IMR-90 (cell line): ENCODE data around the gene MET. TPM values are rescaled to one million over a fixed set of nuclear protein-coding genes. Genes with fewer than 3 reads are reported as not detected.

Source experiments
- ATAC-seq: fragments of 200-7000 bp; cut with Tn5 transposase; 2 replicates; pipeline ENCODE4 v1.9.1; 2020; ENCODE audit warnings: low read depth, mild to moderate bottlenecking, moderate library complexity
- BruUV-seq: library from RNA; stranded (reverse); fragments of 400-500 nt; replicated peaks from 2 replicates; lab custom pipeline; 2021; lab: Mats Ljungman, UMichigan
- CTCF ChIA-PET: fragments of 300-600 bp; formaldehyde crosslinking; extraction: SDS; loops from one replicate; lab custom pipeline; 2021; ENCODE audit warnings: antibody characterized with exemption; lab: Yijun Ruan, JAX
- POLR2A ChIA-PET: fragments of 300-600 bp; sonication (Branson Sonifier 250); formaldehyde crosslinking; loops from one replicate; lab custom pipeline; 2022; ENCODE audit warnings: antibody characterized with exemption; ENCODE audit not compliant: unreplicated experiment; lab: Charles Lee
- DNase-seq: peaks from one replicate; pipeline ENCODE4 v3.0.0; 2013
- H2AFZ ChIP-seq: replicated peaks from 2 replicates; pipeline ENCODE3; 2013; ENCODE audit warnings: low read length, mild to moderate bottlenecking; ENCODE audit not compliant: poor library complexity
- H2AK5ac ChIP-seq: 2 replicates; pipeline ENCODE4 v1.6.1; 2013; ENCODE audit warnings: low read depth, low read length, inconsistent platforms
- H2AK9ac ChIP-seq: replicated peaks from 2 replicates; pipeline ENCODE3; 2013; ENCODE audit warnings: mild to moderate bottlenecking, low read depth, low read length, moderate library complexity; ENCODE audit not compliant: poor library complexity
- H2BK120ac ChIP-seq: 2 replicates; pipeline ENCODE4 v1.6.1; 2013; ENCODE audit warnings: low read depth, low read length, inconsistent platforms
- H2BK15ac ChIP-seq: 3 replicates; pipeline ENCODE4 v1.6.1; 2013; ENCODE audit warnings: low read depth, low read length, inconsistent platforms
- H2BK20ac ChIP-seq: 2 replicates; pipeline ENCODE4 v1.6.1; 2013; ENCODE audit warnings: low read depth, mild to moderate bottlenecking, inconsistent platforms, low read length, moderate library complexity
- H2BK5ac ChIP-seq: 2 replicates; pipeline ENCODE4 v1.6.1; 2013; ENCODE audit warnings: mild to moderate bottlenecking, low read depth, low read length, inconsistent platforms; ENCODE audit not compliant: poor library complexity, severe bottlenecking
- H3K14ac ChIP-seq: replicated peaks from 2 replicates; pipeline ENCODE4 v1.6.1; 2013; ENCODE audit warnings: low read depth, low read length, inconsistent platforms
- H3K18ac ChIP-seq: 2 replicates; pipeline ENCODE4 v1.6.1; 2013; ENCODE audit warnings: low read depth, low read length, control low read depth
- H3K23ac ChIP-seq: 2 replicates; pipeline ENCODE4 v1.6.1; 2013; ENCODE audit warnings: low read depth, low read length, inconsistent platforms
- H3K27ac ChIP-seq: 2 replicates; pipeline ENCODE4 v1.5.1; 2013; ENCODE audit warnings: mild to moderate bottlenecking, control low read depth, low read length; ENCODE audit not compliant: insufficient read depth
- H3K27me3 ChIP-seq: 2 replicates; pipeline ENCODE4 v1.6.1; 2013; ENCODE audit warnings: low read length; ENCODE audit not compliant: control insufficient read depth, insufficient read depth
- H3K36me3 ChIP-seq: 2 replicates; pipeline ENCODE4 v1.6.1; 2013; ENCODE audit warnings: low read length, mixed read lengths; ENCODE audit not compliant: control insufficient read depth, insufficient read depth
- H3K4ac ChIP-seq: 2 replicates; pipeline ENCODE4 v1.6.1; 2013; ENCODE audit warnings: low read depth, low read length, inconsistent platforms
- H3K4me1 ChIP-seq: 2 replicates; pipeline ENCODE4 v1.6.1; 2013; ENCODE audit warnings: low read length, mixed read lengths; ENCODE audit not compliant: control insufficient read depth, insufficient read depth
- H3K4me2 ChIP-seq: 2 replicates; pipeline ENCODE4 v1.6.1; 2013; ENCODE audit warnings: low read depth, mild to moderate bottlenecking, control low read depth, low read length, moderate library complexity
- H3K4me3 ChIP-seq: 2 replicates; pipeline ENCODE4 v1.5.1; 2013; ENCODE audit warnings: low read depth, mild to moderate bottlenecking, control low read depth, low read length, moderate library complexity; ENCODE audit not compliant: insufficient read depth
- H3K56ac ChIP-seq: 2 replicates; pipeline ENCODE4 v1.6.1; 2013; ENCODE audit warnings: low read length, inconsistent platforms; ENCODE audit not compliant: insufficient read depth; ENCODE audit errors: extremely low read depth
- H3K79me1 ChIP-seq, 2 experiments: 2 replicates each; pipeline ENCODE4 v1.6.1; 2013; ENCODE audit warnings: low read length in 2 of 2, inconsistent platforms in 1 of 2, low read depth in 1 of 2
- H3K9ac ChIP-seq: 2 replicates; pipeline ENCODE4 v1.6.1; 2013; ENCODE audit warnings: low read depth, low read length, control low read depth
- H3K9me1 ChIP-seq: 2 replicates; pipeline ENCODE4 v1.6.1; 2013; ENCODE audit warnings: low read length, inconsistent platforms; ENCODE audit not compliant: insufficient read depth
- H3K9me3 ChIP-seq: 2 replicates; pipeline ENCODE4 v1.6.1; 2013; ENCODE audit warnings: low read length; ENCODE audit not compliant: control insufficient read depth, insufficient read depth
- H4K20me1 ChIP-seq: 2 replicates; pipeline ENCODE4 v1.6.1; 2013; ENCODE audit warnings: low read length, inconsistent platforms; ENCODE audit not compliant: insufficient read depth
- H4K5ac ChIP-seq: 2 replicates; pipeline ENCODE4 v1.6.1; 2013; ENCODE audit warnings: mild to moderate bottlenecking, low read depth, low read length, control low read depth
- H4K8ac ChIP-seq, 2 experiments: 2 replicates each; pipeline ENCODE4 v1.6.1; 2013; ENCODE audit warnings: low read depth in 2 of 2, low read length in 2 of 2, control low read depth in 1 of 2, inconsistent platforms in 1 of 2
- H4K91ac ChIP-seq: 2 replicates; pipeline ENCODE4 v1.6.1; 2013; ENCODE audit warnings: low read depth, low read length, inconsistent platforms; ENCODE audit not compliant: insufficient read depth
- NFE2L2 ChIP-seq: fragments of 150-350 bp; IDR thresholded peaks from 2 replicates; pipeline ENCODE4 v1.6.1; 2016; ENCODE audit warnings: low read depth, mild to moderate bottlenecking, low read length
- SMC3 ChIP-seq: fragments of 150-350 bp; IDR thresholded peaks from 2 replicates; pipeline ENCODE4 v1.6.1; 2016; ENCODE audit warnings: low read depth, mild to moderate bottlenecking, antibody characterized with exemption, low read length, moderate library complexity
- WGBS, 2 experiments: methylation state at CpG; one replicate each; pipeline versions ENCODE4 v1.1.5 to v1.1.7; 2013; ENCODE audit warnings: missing lambda C conversion rate in 2 of 2; ENCODE audit not compliant: insufficient read length in 1 of 2; ENCODE audit errors: extremely low coverage in 2 of 2; 5-methylcytosine and 5-hydroxymethylcytosine counted together
- dilution Hi-C: fragments of 300-500 bp; cut with HindIII; formaldehyde crosslinking; loops from one replicate; pipeline ENCODE4 v1.14.3; 2018; ENCODE audit warnings: low sequenced_read_pairs; ENCODE audit not compliant: unreplicated experiment
- in situ Hi-C: fragments of 300-500 bp; cut with MboI; formaldehyde crosslinking; loops from 3 replicates; pipeline ENCODE4 v1.14.3; 2019; ENCODE audit warnings: low sequenced_read_pairs, inconsistent platforms, mixed read lengths
- intact Hi-C: fragments of 100-400 bp; cut with micrococcal nuclease; formaldehyde crosslinking; loops from 2 replicates; pipeline ENCODE4 v1.10.0; 2022
- polyA plus RNA-seq, 3 experiments: library from polyadenylated mRNA; depleted of rRNA; stranded (reverse); fragments of >200 nt; gene quantifications; 2 replicates each; pipeline ENCODE4 v1.2.3, GENCODE V29; 2012; ENCODE audit warnings: low replicate concordance in 1 of 3
- total RNA-seq: library from RNA; depleted of rRNA; stranded (reverse); fragments of >200 nt; gene quantifications from 2 replicates; pipeline ENCODE4 v1.2.3, GENCODE V29; 2012

The MET gene
- total and polyA plus RNA-seq, 2 of the 4 experiments (the other 2 are of a cell fraction) = 15.0 to 84.6 TPM

DNA sequence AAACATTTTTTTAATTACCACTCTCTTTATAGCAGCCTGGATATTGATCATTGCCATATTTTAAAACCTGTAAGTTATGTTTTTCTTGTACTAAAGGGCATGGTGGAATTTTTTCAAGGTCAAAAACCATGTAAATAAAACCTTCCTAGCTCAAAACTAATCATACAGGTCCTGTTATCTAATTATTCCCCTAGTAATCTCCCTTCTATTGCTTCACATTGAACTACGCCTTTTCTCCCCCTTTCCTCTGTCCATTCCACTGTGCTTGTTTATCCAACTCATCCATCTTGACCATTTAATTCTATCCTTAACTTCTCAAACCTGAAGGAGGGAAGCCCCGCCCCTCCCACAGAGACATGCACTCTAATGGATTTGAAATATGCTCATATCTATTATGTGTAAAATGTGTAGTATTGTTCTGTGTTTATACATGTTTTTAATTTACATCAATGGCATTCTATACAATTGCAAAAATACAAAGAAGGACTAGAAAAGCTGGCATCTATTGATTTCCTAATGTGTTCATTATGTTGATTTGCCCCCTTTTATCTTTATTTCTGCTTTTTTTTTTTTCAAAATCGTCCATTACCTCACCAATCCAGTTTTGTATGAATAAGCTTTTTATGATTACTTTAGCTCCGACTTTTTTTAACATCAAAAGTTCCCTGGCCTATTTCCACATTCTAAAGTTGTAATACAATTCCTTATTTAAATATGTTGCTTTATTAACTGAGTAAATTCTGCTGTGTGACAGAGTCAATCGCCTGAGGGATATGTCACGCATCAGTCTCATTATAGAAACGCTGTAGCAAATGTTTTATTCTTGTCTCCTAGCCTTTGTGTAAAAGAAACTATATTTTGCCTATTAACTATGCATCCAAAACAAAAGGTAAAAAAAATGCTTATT is 61.0 kb downstream of the MET start:
- H3K9ac ChIP-seq = no peak overlapping the region
- no peak overlapping the region for H4K8ac ChIP-seq
- H3K4ac ChIP-seq = no peak overlapping the region
- no peak overlapping the region for H2BK15ac ChIP-seq
- H3K9me1 ChIP-seq = no peaks in the 10 kb centered on the region; the same call in 1 of the 2 replicates
- peaks cover 3 to 7% of the 10 kb centered on the region in 2 experiments; a peak in 2 of 4 replicates for H3K79me1 ChIP-seq
- DNase-seq (no peak), ATAC-seq (no peak)
- H2AK5ac ChIP-seq = no peak overlapping the region
- no peak overlapping the region for H3K4me2 ChIP-seq
- WGBS, 2 experiments = no CpG with 5 or more reads among the region's 7 CpGs
- no peaks in the 10 kb centered on the region for H3K9me3 ChIP-seq
- intact Hi-C loops = no loop called here
- peaks cover 5% of the 10 kb centered on the region for H3K4me1 ChIP-seq
- no peak overlapping the region for H3K18ac ChIP-seq
- H4K91ac ChIP-seq = no peak overlapping the region
- H3K36me3 ChIP-seq = no peaks in the 10 kb centered on the region
- no peak overlapping the region for H4K5ac ChIP-seq
- ChIA-PET CTCF (no interaction called here), POLR2A (interaction anchor here (0.6 kb wide), 1 partner anchor 1725 kb away, joined by 4 read pairs; no protein-coding TSS in a partner anchor)
- H3K27ac ChIP-seq = no peak overlapping the region
- no TSS peak for BruUV-seq
- H4K20me1 ChIP-seq = no peaks in the 10 kb centered on the region
- no peak overlapping the region for H2AK9ac ChIP-seq
- TF ChIP-seq NFE2L2 (no peak), SMC3 (no peak)
- H2BK5ac ChIP-seq = no peak overlapping the region
- dilution Hi-C loops = no loop called here
- in situ Hi-C loops = no loop called here
- no peak overlapping the region for H3K14ac ChIP-seq
- H2BK20ac ChIP-seq = no peak overlapping the region
- no peak overlapping the region for H2AFZ ChIP-seq
- no peaks in the 10 kb centered on the region for H3K27me3 ChIP-seq
- no peak overlapping the region for H2BK120ac ChIP-seq
- no peak overlapping the region for H3K56ac ChIP-seq
- H3K23ac ChIP-seq = no peak overlapping the region
- H3K4me3 ChIP-seq = no peak overlapping the region
